ENCODE measurements around the gene WDR64.
"Not testable (repeated sequence)": the region's sequence is repeated elsewhere in the genome, so short reads cannot be mapped to it uniquely, and the experiment has no call there.

Gene WDR64

DNA sequence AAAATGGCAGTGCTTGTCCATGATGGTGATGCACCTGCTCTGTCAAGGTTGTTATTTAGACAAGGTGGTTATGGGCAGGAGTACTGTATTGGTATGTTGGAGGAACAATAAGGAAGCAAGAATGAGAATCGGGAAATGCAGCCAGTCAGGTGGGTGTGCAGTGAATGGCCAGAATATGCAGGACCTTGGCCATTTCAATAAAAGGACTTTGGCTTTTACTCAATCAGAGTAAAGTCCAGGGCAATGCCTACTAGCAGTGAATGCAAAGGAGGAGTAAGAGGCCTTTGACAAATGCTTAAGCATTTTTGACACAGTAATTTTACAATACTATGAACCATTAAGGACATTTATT, 9.5 kb upstream of the WDR64 start:
- no peaks in the 10 kb centered on the region for H3K27me3 ChIP-seq (ENCODE audit: control insufficient read depth, insufficient read depth, low read length)
- H3K36me3 ChIP-seq (ENCODE audit: control insufficient read depth, low read depth, low read length) = no peaks in the 10 kb centered on the region
- no peaks in the 10 kb centered on the region for H3K9me3 ChIP-seq (ENCODE audit: control insufficient read depth, low read depth, low read length)
- no peak overlapping the region for H3K9ac ChIP-seq (ENCODE audit: low read length)
- peaks cover 9% of the 10 kb centered on the region for H3K4me1 ChIP-seq (ENCODE audit: control insufficient read depth, low read depth, low read length)
- H3K27ac ChIP-seq (ENCODE audit: low read length) = no peak overlapping the region
- H3K4me3 ChIP-seq (ENCODE audit: low read length) = no peak overlapping the region

DNA sequence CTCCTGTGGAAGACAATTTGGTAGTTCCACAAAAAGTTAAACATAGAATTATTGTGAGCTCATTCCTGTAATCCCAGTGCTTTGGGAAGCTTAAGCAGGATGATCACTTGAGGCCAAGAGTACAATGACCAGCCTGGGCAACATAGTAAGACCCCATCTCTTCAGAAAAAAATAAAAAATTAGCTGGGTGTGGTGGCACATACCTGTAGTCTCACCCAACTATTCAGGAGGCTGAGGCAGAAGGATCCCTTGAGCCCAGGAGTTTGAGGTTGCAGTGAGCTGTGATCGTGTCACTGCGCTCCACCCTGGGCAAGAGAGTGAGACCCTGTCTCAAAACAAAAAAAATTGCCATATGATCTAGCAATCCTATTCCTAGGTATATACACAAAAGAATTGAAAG, 7.8 kb upstream of the WDR64 start:
- Histone ChIP-seq H3K36me3 (ENCODE audit: control insufficient read depth, low read depth, low read length) (no peaks in the 10 kb centered on the region), H3K27ac (ENCODE audit: low read length) (no peak overlapping the region), H3K27me3 (ENCODE audit: control insufficient read depth, insufficient read depth, low read length) (no peaks in the 10 kb centered on the region), H3K4me3 (ENCODE audit: low read length) (no peak overlapping the region), H3K9me3 (ENCODE audit: control insufficient read depth, low read depth, low read length) (no peaks in the 10 kb centered on the region), H3K4me1 (ENCODE audit: control insufficient read depth, low read depth, low read length) (no peaks in the 10 kb centered on the region), H3K9ac (ENCODE audit: low read length) (no peak overlapping the region)

DNA sequence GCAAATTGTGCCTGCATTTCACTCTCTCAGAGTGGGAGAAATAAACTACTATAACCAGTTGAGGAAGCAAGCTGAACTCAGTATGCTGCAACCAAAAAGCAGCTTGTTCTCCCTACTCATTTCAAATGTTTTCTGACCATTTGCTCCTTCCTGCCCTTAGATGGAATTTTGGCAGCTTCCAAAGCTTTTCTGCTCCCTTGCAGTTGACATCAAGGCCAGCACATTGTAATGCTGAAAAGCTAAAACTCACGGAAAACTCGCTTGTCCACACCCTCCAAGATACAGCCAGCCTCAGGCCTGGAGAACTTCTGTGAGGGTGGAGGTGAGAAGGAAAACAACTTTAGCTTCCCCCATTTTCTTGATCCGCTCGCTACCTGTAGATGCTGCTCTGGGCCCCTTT, 6.9 kb upstream of the WDR64 start:
- Histone ChIP-seq H3K4me1 (ENCODE audit: control insufficient read depth, low read depth, low read length) (no peaks in the 10 kb centered on the region), H3K9me3 (ENCODE audit: control insufficient read depth, low read depth, low read length) (no peaks in the 10 kb centered on the region), H3K4me3 (ENCODE audit: low read length) (no peak overlapping the region), H3K27me3 (ENCODE audit: control insufficient read depth, insufficient read depth, low read length) (no peaks in the 10 kb centered on the region), H3K36me3 (ENCODE audit: control insufficient read depth, low read depth, low read length) (no peaks in the 10 kb centered on the region), H3K27ac (ENCODE audit: low read length) (no peak overlapping the region), H3K9ac (ENCODE audit: low read length) (no peak overlapping the region)

DNA sequence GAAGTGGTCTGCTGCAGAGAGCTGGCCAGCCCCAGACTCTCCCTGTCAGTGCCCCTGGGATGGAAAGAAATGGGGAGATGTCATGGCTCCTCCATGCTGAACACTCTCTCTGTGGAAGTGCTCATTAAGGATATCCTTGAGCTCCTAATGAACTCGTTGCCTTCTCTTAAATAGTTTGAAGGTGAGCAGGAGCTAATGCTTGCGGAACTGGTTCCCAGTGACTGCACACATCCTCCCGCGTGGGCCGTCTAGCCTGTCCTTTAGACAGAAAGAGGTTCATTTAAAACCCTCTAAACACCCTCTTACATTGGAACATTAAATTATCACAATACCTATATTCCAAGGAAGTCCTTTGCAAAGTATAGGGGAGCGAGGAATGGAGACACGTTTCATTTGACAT, 5.9 kb upstream of the WDR64 start:
- Histone ChIP-seq H3K36me3 (ENCODE audit: control insufficient read depth, low read depth, low read length) (no peaks in the 10 kb centered on the region), H3K9me3 (ENCODE audit: control insufficient read depth, low read depth, low read length) (no peaks in the 10 kb centered on the region), H3K27ac (ENCODE audit: low read length) (no peak overlapping the region), H3K4me3 (ENCODE audit: low read length) (no peak overlapping the region), H3K9ac (ENCODE audit: low read length) (no peak overlapping the region), H3K4me1 (ENCODE audit: control insufficient read depth, low read depth, low read length) (no peaks in the 10 kb centered on the region), H3K27me3 (ENCODE audit: control insufficient read depth, insufficient read depth, low read length) (no peaks in the 10 kb centered on the region)

DNA sequence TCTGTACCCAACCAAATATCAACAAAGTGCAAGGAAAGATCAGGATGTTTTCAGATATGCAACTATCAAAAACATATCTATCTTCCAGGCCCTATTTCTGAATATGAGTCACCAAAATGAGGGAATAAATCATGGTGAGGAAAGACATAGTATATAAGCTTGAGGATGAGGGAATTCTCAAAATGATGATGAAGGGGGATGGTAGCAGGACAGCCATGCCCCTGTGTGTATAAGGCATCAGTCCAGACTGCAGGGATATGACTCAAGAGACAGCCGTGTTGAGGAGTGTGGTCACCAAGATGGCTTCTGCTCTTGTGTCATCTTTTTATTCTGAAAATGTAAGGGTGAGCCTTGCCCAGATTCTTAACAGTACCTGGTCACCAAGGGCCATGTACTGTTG, 4.4 kb upstream of the WDR64 start:
- no peaks in the 10 kb centered on the region for H3K27me3 ChIP-seq (ENCODE audit: control insufficient read depth, insufficient read depth, low read length)
- no peak overlapping the region for H3K4me3 ChIP-seq (ENCODE audit: low read length)
- no peak overlapping the region for H3K27ac ChIP-seq (ENCODE audit: low read length)
- H3K9me3 ChIP-seq (ENCODE audit: control insufficient read depth, low read depth, low read length) = no peaks in the 10 kb centered on the region
- H3K9ac ChIP-seq (ENCODE audit: low read length) = no peak overlapping the region
- H3K4me1 ChIP-seq (ENCODE audit: control insufficient read depth, low read depth, low read length) = no peaks in the 10 kb centered on the region
- H3K36me3 ChIP-seq (ENCODE audit: control insufficient read depth, low read depth, low read length) = no peaks in the 10 kb centered on the region

GRCh38 chr1:241648159-241648558, 3.9 kb upstream of the WDR64 start:
- Histone ChIP-seq H3K9me3 (ENCODE audit: control insufficient read depth, low read depth, low read length) (no peaks in the 10 kb centered on the region), H3K27me3 (ENCODE audit: control insufficient read depth, insufficient read depth, low read length) (no peaks in the 10 kb centered on the region), H3K4me3 (ENCODE audit: low read length) (no peak overlapping the region), H3K27ac (ENCODE audit: low read length) (no peak overlapping the region), H3K9ac (ENCODE audit: low read length) (no peak overlapping the region), H3K36me3 (ENCODE audit: control insufficient read depth, low read depth, low read length) (no peaks in the 10 kb centered on the region), H3K4me1 (ENCODE audit: control insufficient read depth, low read depth, low read length) (no peaks in the 10 kb centered on the region)

DNA sequence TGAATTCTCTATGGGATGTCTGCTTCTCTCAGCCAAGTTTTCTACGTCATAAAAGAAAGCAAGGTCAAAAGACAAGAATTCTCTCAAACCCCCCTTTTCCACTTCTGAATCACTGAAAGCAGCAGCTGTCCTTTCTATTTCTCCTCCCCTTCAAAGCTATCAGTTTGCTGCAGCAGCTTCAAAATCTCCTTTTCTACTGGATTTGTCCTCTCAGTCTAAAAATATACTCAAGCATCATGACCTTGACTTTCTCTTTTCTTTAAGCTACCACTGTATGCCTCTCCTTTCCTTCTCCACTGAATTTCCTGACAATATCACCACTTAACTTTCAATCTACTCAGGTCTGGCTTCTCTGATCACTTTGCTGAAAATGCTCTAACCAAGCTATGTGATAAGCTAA, 1.9 kb downstream of the WDR64 start:
- no peaks in the 10 kb centered on the region for H3K27me3 ChIP-seq (ENCODE audit: control insufficient read depth, insufficient read depth, low read length)
- no peaks in the 10 kb centered on the region for H3K9me3 ChIP-seq (ENCODE audit: control insufficient read depth, low read depth, low read length)
- no peak overlapping the region for H3K9ac ChIP-seq (ENCODE audit: low read length)
- H3K36me3 ChIP-seq (ENCODE audit: control insufficient read depth, low read depth, low read length) = no peaks in the 10 kb centered on the region
- H3K4me1 ChIP-seq (ENCODE audit: control insufficient read depth, low read depth, low read length) = no peaks in the 10 kb centered on the region
- H3K4me3 ChIP-seq (ENCODE audit: low read length) = no peak overlapping the region
- H3K27ac ChIP-seq (ENCODE audit: low read length) = no peak overlapping the region

DNA sequence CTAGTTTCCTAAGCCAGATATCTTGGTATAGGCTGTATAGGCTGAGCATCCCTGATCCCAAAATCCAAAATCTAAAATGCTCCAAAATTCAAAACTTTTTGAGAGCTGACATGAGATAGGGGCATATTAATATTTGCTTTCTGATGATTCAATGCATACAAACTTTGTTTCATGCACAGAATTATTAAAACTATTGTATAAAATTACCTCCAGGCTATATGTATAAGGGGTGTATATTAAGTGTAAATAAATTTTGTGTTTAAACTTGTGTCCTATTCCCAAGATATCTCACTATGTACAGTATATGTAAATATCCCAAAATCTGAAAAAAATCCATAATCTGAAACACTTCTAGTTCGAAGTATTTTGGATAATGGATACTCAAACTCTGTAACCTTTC, 2.6 kb downstream of the WDR64 start:
- H3K27ac ChIP-seq (ENCODE audit: low read length) = no peak overlapping the region
- no peaks in the 10 kb centered on the region for H3K27me3 ChIP-seq (ENCODE audit: control insufficient read depth, insufficient read depth, low read length)

GRCh38 chr1:241658081-241658793, 6.2 kb downstream of the WDR64 start:
- H3K27ac ChIP-seq (ENCODE audit: low read length) = no peak overlapping the region
- H3K36me3 ChIP-seq (ENCODE audit: control insufficient read depth, low read depth, low read length) = no peaks in the 10 kb centered on the region
- no peak overlapping the region for H3K4me3 ChIP-seq (ENCODE audit: low read length)
- no peaks in the 10 kb centered on the region for H3K4me1 ChIP-seq (ENCODE audit: control insufficient read depth, low read depth, low read length)
- no peak overlapping the region for H3K9ac ChIP-seq (ENCODE audit: low read length)
- H3K9me3 ChIP-seq (ENCODE audit: control insufficient read depth, low read depth, low read length) = no peaks in the 10 kb centered on the region
- H3K27me3 ChIP-seq (ENCODE audit: control insufficient read depth, insufficient read depth, low read length) = no peaks in the 10 kb centered on the region

More for the DNA sequence above, 2.6 kb downstream of the WDR64 start:
- H3K9ac ChIP-seq (ENCODE audit: low read length) = no peak overlapping the region
- no peaks in the 10 kb centered on the region for H3K4me1 ChIP-seq (ENCODE audit: control insufficient read depth, low read depth, low read length)
- H3K4me3 ChIP-seq (ENCODE audit: low read length) = no peak overlapping the region
- H3K9me3 ChIP-seq (ENCODE audit: control insufficient read depth, low read depth, low read length) = no peaks in the 10 kb centered on the region
- H3K36me3 ChIP-seq (ENCODE audit: control insufficient read depth, low read depth, low read length) = no peaks in the 10 kb centered on the region

DNA sequence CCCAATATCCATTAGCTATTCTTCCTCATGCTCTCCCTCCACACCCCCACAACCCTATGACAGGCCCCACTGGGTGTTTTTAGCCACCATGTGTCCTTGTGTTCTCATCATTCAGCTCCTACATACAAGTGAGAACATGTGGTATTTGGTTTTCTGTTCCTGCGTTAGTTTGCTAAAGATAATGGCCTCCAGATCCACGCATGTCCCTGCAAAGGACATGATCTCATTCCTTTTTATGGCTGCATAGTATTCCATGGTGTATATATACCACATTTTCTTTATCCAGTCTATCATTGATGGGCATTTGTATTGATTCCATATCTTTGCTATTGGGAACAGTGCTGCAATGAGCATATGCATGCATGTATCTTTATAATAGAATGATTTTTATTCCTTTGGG, 6.9 kb downstream of the WDR64 start:
- H3K27ac ChIP-seq (ENCODE audit: low read length); H3K4me3 ChIP-seq (ENCODE audit: low read length); H3K9me3 ChIP-seq (ENCODE audit: control insufficient read depth, low read depth, low read length); H3K27me3 ChIP-seq (ENCODE audit: control insufficient read depth, insufficient read depth, low read length); H3K36me3 ChIP-seq (ENCODE audit: control insufficient read depth, low read depth, low read length); H3K4me1 ChIP-seq (ENCODE audit: control insufficient read depth, low read depth, low read length); H3K9ac ChIP-seq (ENCODE audit: low read length): not testable (repeated sequence)

DNA sequence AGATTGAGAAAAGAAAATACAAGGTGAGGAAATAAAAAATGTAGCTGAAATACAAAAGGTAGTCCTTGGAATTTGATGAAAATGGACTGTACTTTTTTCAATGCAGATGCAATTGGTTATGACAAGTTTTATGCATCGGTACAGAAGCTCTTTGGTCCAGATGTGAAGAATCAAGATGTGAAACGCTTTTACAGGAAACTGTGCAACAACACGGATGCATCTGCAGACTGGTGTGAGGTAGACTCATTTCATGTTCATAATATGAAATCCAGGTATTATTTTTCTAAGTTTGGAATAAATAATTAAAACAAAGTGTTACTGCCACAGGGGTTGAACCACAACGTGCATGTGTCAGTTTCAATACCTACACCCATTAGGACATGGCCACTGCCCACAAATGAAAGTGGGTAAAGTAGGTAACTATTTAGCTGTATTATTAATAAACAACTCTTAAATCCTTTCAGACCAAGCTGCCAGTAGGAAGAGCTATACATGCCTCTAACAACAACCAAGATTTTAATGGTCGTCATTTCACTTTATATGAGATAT, 8.4 kb downstream of the WDR64 start:
- Histone ChIP-seq H3K9me3 (ENCODE audit: control insufficient read depth, low read depth, low read length) (no peaks in the 10 kb centered on the region), H3K4me3 (ENCODE audit: low read length) (no peak overlapping the region), H3K36me3 (ENCODE audit: control insufficient read depth, low read depth, low read length) (no peaks in the 10 kb centered on the region), H3K4me1 (ENCODE audit: control insufficient read depth, low read depth, low read length) (no peaks in the 10 kb centered on the region), H3K9ac (ENCODE audit: low read length) (no peak overlapping the region), H3K27me3 (ENCODE audit: control insufficient read depth, insufficient read depth, low read length) (no peaks in the 10 kb centered on the region), H3K27ac (ENCODE audit: low read length) (no peak overlapping the region)

GRCh38 chr1:241666419-241666818, 14.3 kb downstream of the WDR64 start:
- Histone ChIP-seq H3K9ac (ENCODE audit: low read length) (no peak overlapping the region), H3K9me3 (ENCODE audit: control insufficient read depth, low read depth, low read length) (no peaks in the 10 kb centered on the region), H3K36me3 (ENCODE audit: control insufficient read depth, low read depth, low read length) (no peaks in the 10 kb centered on the region), H3K4me1 (ENCODE audit: control insufficient read depth, low read depth, low read length) (no peaks in the 10 kb centered on the region), H3K27ac (ENCODE audit: low read length) (no peak overlapping the region), H3K4me3 (ENCODE audit: low read length) (no peak overlapping the region), H3K27me3 (ENCODE audit: control insufficient read depth, insufficient read depth, low read length) (no peaks in the 10 kb centered on the region)

All from iPS-18a (cell line).